K562 (cell line): ENCODE results near the gene BIRC6. TPM values are rescaled to one million over a fixed set of nuclear protein-coding genes. Genes with fewer than 3 reads are reported as not detected.

ENCODE experiments used
- DNMT1 ChIP-seq: fragments of 450-650 bp; IDR thresholded peaks from 2 replicates; pipeline ENCODE4 v1.6.1; 2016; ENCODE audit warnings: antibody characterized with exemption, mild to moderate bottlenecking
- E2F5 ChIP-seq: sonication (generic); formaldehyde crosslinking; IDR thresholded peaks from 2 replicates; pipeline ENCODE4 v1.8.0; 2022; ENCODE audit warnings: mild to moderate bottlenecking, missing genetic modification reagents
- FOSL1 ChIP-seq: fragments of 200-800 bp; sonication (Bioruptor generic); conservative IDR thresholded peaks from 2 replicates; pipeline ENCODE4 v1.6.1; 2016; ENCODE audit warnings: missing genetic modification characterization, missing compliant biosample characterization
- MNT ChIP-seq, 2 experiments: fragments of 450-650 bp; conservative IDR thresholded peaks; 2 replicates each; pipeline ENCODE4 v1.6.1; 2017; ENCODE audit warnings: mild to moderate bottlenecking in 2 of 2, moderate library complexity in 2 of 2
- PHF20 ChIP-seq: fragments of 450-650 bp; IDR thresholded peaks from 2 replicates; pipeline ENCODE4 v1.6.1; 2018; ENCODE audit not compliant: partially characterized antibody
- PURB ChIP-seq: sonication (generic); formaldehyde crosslinking; IDR thresholded peaks from 2 replicates; pipeline ENCODE4 v1.9.0; 2021; ENCODE audit warnings: low read depth, mild to moderate bottlenecking, missing genetic modification reagents
- RBM15 ChIP-seq: fragments of 200-400 bp; formaldehyde crosslinking; IDR thresholded peaks from 2 replicates; pipeline ENCODE4 v1.6.1; 2018; ENCODE audit warnings: mild to moderate bottlenecking, low read length, moderate library complexity; ENCODE audit not compliant: insufficient read depth
- SMARCA4 ChIP-seq: fragments of 450-650 bp; IDR thresholded peaks from 2 replicates; pipeline ENCODE4 v1.6.1; 2016
- STAT5A ChIP-seq: IDR thresholded peaks from 2 replicates; pipeline ENCODE4 v1.6.1; 2012; ENCODE audit warnings: low read length, inconsistent platforms, borderline replicate concordance
- U2AF2 ChIP-seq: fragments of 200-400 bp; formaldehyde crosslinking; optimal IDR thresholded peaks from 2 replicates; pipeline ENCODE3; 2017; ENCODE audit warnings: low read depth, mild to moderate bottlenecking, low read length
- YY1 ChIP-seq, 3 experiments: IDR thresholded peaks; 2 replicates each; pipeline ENCODE4 v1.6.1; 2011; ENCODE audit warnings: low read length in 2 of 3, mild to moderate bottlenecking in 2 of 3, moderate library complexity in 2 of 3, borderline replicate concordance in 1 of 3, control low read depth in 1 of 3, low read depth in 1 of 3; ENCODE audit not compliant: insufficient read depth in 3 of 3, insufficient replicate concordance in 2 of 3, control insufficient read depth in 1 of 3, insufficient read length in 1 of 3; ENCODE audit errors: extremely low read depth in 1 of 3
- ZNF318 ChIP-seq, 2 experiments: fragments of 450-650 bp; IDR thresholded peaks; 2 replicates each; pipeline ENCODE4 v1.6.1; 2016; ENCODE audit warnings: mild to moderate bottlenecking in 2 of 2, borderline replicate concordance in 1 of 2, low read depth in 1 of 2, moderate library complexity in 1 of 2
- polyA plus RNA-seq, 8 experiments: library from polyadenylated mRNA; depleted of rRNA in 4 of 8; stranded (reverse) in 5 of 8; unstranded in 3 of 8; fragments of >200 nt; fragmentation: Nextera tagmentation in 2 of 8; fragmentation: Illumina TruSeq in 1 of 8; extraction: Ambion mirVana in 2 of 8; extraction: Trizol in 1 of 8; gene quantifications; 2 replicates each; pipeline versions ENCODE4 v1.2.1 to v1.2.3, GENCODE V29; 2011 to 2014; ENCODE audit warnings: inconsistent platforms in 1 of 8, missing spikeins in 1 of 8
- total RNA-seq, 7 experiments: library from RNA; depleted of rRNA in 6 of 7; stranded (reverse); fragments of >200 nt in 6 of 7; fragmentation: Illumina TruSeq in 2 of 7; extraction: Trizol in 2 of 7; gene quantifications; 2 replicates each; pipeline versions ENCODE4 v1.2.1 to v1.2.3, GENCODE V29; 2011 to 2021; ENCODE audit warnings: low replicate concordance in 1 of 7
- TF ChIP-seq, protein P1 (sequence below): fragments of 250-450 bp; sonication (Bioruptor Pico); IDR thresholded peaks from 2 replicates; pipeline ENCODE4 v1.4.0; 2020; ENCODE audit warnings: mild to moderate bottlenecking

Gene BIRC6
- total and polyA plus RNA-seq, 9 of the 15 experiments (the other 6 are each of a cell fraction or from before 2014, with no cell fraction given): 18.8 to 110 (median 49.8) TPM

DNA sequence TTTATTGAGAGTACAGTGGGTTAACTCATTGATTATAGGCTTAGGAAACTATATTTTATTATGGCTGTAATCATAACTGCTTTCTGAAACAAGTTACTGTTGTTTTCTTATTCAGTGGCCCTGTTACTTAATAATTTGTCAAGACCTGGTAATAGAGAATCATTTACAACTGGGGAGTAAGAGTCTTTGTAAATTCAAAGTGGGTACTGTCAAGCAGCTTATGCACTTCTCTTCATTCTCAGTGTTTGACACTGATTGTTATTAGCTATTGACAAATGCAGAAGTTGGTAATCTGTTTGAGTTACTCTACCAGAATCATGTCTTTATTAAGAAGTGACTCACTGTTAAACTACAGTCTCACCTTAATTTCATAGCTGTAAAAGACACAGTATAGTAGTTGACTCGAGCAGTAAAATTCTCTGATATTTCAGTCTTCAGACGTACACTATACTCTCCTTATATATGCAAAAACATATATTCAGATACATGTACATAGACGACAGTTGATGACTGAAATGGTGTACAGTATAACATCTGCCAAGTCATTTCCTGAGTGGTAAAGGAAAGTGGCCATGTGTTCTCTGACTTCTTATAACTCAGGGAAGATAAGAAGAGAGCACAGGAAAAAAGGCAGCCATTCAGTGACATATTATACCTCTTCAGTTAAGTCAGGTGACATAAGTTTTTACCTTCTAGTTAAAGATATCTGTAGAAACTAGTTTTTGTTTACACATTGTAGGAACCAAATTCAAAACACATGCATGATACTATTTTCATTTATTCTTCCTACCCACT is 235.0 kb downstream of the BIRC6 start (continued):
- TF ChIP-seq MNT (conservative IDR thresholded peaks at IDR 0.05) (peak; percentile 65 to 67), SMARCA4 (peak; percentile 78), PHF20 (no peak), PURB (CRISPR knock-in tag) (no peak), DNMT1 (no peak), STAT5A (peak; percentile 23; the same call in 1 of the 2 replicates), YY1 (IDR thresholded peaks at IDR 0.05; ENCODE audit: borderline replicate concordance in 1 of 3, control insufficient read depth in 1 of 3, extremely low read depth in 1 of 3, insufficient read depth in 3 of 3, insufficient read length in 1 of 3, insufficient replicate concordance in 2 of 3, low read depth in 1 of 3, low read length in 2 of 3) (peak in 1 of 3 experiments; percentile 34), U2AF2 (no peak), E2F5 (CRISPR knock-in tag) (no peak), ZNF318 (IDR thresholded peaks at IDR 0.05; ENCODE audit: borderline replicate concordance in 1 of 2, low read depth in 1 of 2) (no peak), FOSL1 (peak; percentile 67), RBM15 (no peak)
- TF ChIP-seq, protein P1, sequence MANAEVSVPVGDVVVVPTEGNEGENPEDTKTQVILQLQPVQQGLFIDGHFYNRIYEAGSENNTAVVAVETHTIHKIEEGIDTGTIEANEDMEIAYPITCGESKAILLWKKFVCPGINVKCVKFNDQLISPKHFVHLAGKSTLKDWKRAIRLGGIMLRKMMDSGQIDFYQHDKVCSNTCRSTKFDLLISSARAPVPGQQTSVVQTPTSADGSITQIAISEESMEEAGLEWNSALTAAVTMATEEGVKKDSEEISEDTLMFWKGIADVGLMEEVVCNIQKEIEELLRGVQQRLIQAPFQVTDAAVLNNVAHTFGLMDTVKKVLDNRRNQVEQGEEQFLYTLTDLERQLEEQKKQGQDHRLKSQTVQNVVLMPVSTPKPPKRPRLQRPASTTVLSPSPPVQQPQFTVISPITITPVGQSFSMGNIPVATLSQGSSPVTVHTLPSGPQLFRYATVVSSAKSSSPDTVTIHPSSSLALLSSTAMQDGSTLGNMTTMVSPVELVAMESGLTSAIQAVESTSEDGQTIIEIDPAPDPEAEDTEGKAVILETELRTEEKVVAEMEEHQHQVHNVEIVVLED (CRISPR knock-in tag): no peak
